Measurements from ENCODE around the gene CAPN10.

The CAPN10 gene

GRCh38 chr2:240601061-240601830 is 14.7 kb downstream of the CAPN10 start:
- DNase-seq (ENCODE audit: low spot score): no peak
- ChIA-PET CTCF (interaction anchor here (0.5 kb wide), 1 partner anchor 13 kb away, joined by 3 read pairs; no protein-coding TSS in a partner anchor), POLR2A (ENCODE audit: low non-redundant PET) (no interaction called here)
- H3K27ac ChIP-seq: no peak overlapping the region; the same call in 1 of the 2 replicates
- no peak for TF ChIP-seq CTCF (conservative IDR thresholded peaks at IDR 0.05; ENCODE audit: low read depth)

- TF ChIP-seq CTCF (conservative IDR thresholded peaks at IDR 0.05; ENCODE audit: low read depth): no peak
- CTCF ChIA-PET: no interaction called here
- DNase-seq (ENCODE audit: low spot score): no peak
- H3K27ac ChIP-seq: no peak overlapping the region
- POLR2A ChIA-PET (ENCODE audit: low non-redundant PET): no interaction called here
These were observed 15.3 kb downstream of the CAPN10 start for GRCh38 chr2:240601831-240602160.

GRCh38 chr2:240602266-240603050 is 15.9 kb downstream of the CAPN10 start:
- DNase-seq (ENCODE audit: low spot score): no peak
- CTCF ChIA-PET: interaction anchor here (0.6 kb wide), 1 partner anchor 249 kb away, joined by 5 read pairs; no protein-coding TSS in a partner anchor
- no peak for TF ChIP-seq CTCF (conservative IDR thresholded peaks at IDR 0.05; ENCODE audit: low read depth)
- POLR2A ChIA-PET (ENCODE audit: low non-redundant PET): no interaction called here
- H3K27ac ChIP-seq: no peak overlapping the region

- DNase-seq (ENCODE audit: low spot score): no peak
- ChIA-PET POLR2A (ENCODE audit: low non-redundant PET) (no interaction called here), CTCF (interaction anchor here (0.6 to 0.7 kb wide), 2 partner anchors 37 to 248 kb away, joined by 3 to 5 read pairs; no protein-coding TSS in a partner anchor)
- no peak overlapping the region for H3K27ac ChIP-seq
- TF ChIP-seq CTCF (conservative IDR thresholded peaks at IDR 0.05; ENCODE audit: low read depth): no peak
These were observed 16.7 kb downstream of the CAPN10 start for GRCh38 chr2:240603081-240603835.

- no peak for DNase-seq (ENCODE audit: low spot score)
- POLR2A ChIA-PET (ENCODE audit: low non-redundant PET): no interaction called here
- no peak overlapping the region for H3K27ac ChIP-seq
- no peak for TF ChIP-seq CTCF (conservative IDR thresholded peaks at IDR 0.05; ENCODE audit: low read depth)
- CTCF ChIA-PET: interaction anchor here (0.5 to 0.7 kb wide), 2 partner anchors 37 to 62 kb away, joined by 3 to 6 read pairs; no protein-coding TSS in a partner anchor
These were observed 17.3 kb downstream of the CAPN10 start for GRCh38 chr2:240603846-240604245.
